HG03060 (cell line): ENCODE results near the gene PSKH1.
"Not testable (repeated sequence)": the region's sequence is repeated elsewhere in the genome, so short reads cannot be mapped to it uniquely, and the experiment has no call there.

Experiments used
- ATAC-seq: cut with Tn5 transposase; IDR thresholded peaks from one replicate; pipeline ENCODE4 v1.9.1; 2021; ENCODE audit warnings: low read depth, moderate number of reproducible peaks; ENCODE audit not compliant: unreplicated experiment

Gene PSKH1

DNA sequence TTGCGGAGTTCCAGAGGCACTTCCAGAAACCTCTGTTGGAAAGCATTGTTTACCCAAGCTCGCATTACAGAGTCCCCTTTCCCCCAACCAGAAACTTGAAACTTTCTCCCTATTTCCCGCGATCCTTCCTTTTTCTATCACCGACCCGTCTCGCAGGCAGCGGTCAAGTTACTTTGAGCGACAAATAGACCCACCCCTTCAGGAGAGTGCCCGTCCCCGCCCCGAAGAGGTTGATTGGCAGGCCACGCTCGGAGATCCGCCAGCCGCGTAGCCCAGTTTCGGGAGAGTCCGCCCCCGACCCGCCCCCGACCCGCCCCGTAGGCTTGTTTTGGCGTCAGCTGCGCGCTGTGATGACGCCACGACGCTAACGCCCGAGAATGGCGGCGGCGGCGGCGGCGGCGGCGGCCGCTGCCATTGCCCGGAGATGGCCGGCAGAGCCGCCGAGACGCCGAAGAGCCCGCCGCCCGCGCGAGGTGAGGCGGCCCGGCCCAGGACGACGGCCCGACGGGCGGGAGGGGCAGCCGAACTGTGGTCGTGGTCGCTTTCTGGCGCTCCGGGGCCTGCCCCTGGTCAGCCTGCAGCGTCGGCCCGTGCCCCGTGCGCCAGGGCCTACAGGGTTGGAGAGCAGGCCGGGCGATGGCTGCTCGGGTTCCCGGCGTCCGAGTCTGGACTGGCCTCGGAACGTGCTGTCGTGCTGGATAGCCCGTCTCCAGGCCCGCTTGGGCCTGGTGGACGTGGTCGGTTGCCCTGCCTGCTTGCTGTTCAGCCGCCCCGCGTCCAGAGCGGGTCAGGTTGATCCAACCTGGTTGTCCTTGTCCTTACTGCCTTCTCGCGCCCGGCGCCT, at the start of gene PSKH1:
PSKH1 (plus strand) TSS at position 356 of the 844 bp plus-strand sequence. CDS start 15,496 bp downstream, outside the sequence.
- peak; percentile 50 for ATAC-seq

DNA sequence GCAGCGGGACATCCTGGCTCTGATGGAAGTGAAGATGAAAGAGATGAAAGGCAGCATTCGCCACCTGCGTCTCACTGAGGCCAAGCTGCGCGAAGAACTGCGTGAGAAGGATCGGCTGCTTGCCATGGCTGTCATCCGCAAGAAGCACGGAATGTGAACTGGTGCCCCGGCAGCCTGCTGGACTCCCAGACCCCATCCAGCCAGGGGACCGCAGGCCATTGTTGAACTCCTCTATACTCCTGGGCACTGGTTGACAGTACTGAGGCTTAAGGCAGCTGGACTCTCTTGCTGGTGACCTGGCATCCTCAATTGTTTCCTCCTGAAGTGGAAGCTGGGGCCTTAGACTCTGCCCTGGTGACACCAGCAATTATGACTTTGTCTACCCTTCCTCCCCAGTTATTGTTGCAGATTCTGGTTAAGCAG, 49.7 kb upstream of the PSKH1 start:
- no peak for ATAC-seq

DNA sequence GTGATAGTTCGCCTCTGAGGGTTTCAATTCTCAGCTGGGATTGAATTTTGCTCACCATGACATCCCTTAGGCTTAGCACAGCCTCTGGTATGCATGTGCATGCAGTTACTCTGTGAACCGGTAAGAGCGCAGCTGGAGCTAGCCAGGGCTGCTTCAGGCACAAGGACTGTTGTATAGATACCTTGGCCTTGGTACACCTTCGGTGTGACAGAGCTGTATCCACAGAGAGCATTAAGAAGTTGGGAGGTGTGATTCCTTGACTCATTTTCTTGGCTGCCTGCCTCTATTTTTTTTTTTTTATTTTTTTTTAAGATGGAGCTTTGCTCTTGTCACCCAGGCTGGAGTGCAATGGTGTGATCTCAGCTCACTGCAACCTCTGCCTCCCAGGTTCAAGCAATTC, 48.6 kb upstream of the PSKH1 start:
- no peak for ATAC-seq

DNA sequence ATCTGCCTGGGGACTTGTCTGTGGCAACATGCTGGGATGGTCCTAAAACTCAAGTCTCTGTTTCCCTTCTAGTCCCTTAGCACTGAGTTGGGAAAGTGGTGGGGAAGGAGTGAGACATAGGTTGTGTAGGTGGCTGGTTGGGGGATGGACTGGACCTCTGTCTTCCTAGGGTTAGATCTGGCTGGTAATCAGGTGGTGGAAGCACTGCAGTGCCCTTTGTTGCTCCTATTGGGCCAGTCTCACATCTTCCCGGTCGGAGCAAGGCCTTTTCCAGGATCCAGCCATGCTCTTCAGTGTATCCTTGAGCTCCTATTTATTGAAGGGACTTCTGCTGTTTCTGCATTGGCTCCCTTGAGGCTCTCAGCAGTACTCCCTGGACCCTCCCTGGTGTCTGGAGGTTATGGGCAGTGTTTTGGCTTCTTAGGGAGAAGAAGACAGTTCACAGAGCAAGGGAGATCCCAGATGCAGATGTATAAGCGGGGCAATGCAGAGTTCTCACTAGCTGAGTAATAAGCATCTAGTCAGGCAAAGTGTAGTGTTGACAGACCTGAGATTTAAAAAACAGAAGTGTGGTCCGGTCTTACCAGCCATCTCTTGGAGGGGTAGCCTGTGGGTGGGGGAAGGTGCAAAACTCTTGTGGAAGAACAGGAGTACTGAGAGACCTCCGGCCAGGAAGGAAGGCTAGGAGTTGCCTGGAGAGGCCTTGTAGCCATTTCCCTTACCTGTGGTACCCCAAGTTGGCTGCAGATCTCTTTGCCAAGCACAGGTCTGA, 47.6 kb upstream of the PSKH1 start:
- no peak for ATAC-seq

DNA sequence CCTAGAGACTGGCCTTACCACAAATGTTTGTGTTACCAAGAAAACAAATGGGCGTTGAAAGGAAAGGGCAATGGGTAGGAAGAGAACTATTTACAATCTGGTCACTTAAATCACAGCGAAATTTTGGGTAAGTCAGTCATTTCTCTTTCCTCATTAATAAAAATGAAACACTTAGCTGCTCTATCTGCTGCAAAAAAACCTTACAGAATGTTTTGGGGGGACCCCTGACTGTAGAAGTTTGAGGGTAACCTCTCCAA, 47.1 kb upstream of the PSKH1 start:
- ATAC-seq: no peak

DNA sequence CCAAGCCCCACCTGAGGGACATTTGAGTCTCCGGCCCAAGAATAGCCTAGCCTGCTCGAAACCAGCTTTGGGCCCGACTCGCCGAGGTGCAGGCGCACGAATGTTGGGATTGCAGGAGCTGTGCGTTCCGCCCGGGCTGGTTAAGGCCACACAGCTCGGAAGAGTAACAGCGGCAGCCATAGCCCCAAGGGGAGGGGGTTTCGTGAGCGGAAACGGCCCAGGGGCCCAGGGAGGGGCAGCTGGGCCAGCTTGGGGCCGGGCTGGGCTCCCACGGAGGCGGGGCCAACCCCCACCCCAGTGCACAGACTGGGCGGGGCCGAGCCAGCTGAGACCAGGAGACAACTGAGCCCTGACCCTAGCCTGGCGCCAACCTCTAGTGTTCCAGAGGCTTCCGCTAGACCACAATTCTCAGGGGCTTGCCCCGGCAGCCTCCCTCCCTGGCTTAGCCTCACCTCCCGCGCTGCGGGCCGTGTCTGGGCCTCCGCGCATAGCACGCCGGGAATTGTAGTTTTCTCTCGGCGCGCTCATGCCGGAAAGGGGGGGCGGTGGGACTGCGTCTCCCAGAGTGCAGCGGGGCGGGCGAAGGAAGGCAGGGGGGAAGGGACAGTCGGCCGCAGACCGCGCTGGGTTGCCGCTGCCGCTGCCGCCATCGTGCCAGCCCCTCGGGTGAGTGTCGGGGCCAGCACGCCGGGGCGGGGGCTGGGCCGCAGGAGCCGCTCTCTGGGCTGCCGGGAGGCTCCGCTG, 46.6 kb upstream of the PSKH1 start, which contains the start of gene NUTF2:
NUTF2 (plus strand) TSS at position 614 of the 744 bp plus-strand sequence. CDS start 18,198 bp downstream, outside the sequence.
- ATAC-seq: peak; percentile 37

DNA sequence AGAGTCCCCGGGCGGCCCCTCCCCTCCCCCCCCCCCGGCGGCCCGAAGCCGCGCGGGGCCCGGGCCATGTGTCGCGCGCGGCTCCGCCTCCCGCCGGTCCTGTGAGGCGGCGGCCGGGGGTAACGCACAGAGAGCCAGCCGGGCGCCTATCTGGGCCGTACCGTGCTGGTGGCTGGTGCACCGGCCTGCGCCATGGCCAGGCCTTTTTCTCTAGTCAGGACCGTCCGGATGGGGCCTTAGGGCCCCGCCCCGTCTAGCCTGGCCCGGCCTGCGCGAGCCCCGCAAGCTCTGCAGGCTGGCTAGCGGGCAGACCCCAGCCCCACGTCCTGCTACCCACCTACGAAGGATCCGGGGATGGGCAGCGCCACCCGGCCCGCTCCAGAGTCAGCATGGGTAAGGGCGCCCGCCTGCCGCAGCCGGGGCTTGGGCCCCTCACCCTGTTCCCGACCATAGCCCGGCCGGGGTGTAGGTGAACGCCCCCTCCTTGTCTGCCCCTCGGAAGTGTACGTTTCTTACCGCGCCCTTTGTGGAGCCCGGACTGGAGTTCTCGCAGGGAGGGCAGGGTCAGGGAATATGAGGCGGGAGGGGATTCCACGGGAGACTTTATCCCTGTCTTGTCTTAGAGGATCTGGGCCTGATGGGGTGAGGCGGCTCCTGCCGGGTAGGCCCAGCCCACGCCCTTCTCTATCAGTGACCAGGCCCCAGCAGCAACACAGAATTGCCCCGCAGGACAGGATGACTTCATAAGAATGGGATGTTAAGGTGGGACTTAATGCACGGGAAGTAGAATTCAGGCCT, 45.8 kb upstream of the PSKH1 start, which contains the start of gene CENPT:
CENPT (minus strand) TSS at position 630 of the 798 bp plus-strand sequence. CDS start 13,834 bp downstream, outside the sequence.
- ATAC-seq: peak; percentile 23

DNA sequence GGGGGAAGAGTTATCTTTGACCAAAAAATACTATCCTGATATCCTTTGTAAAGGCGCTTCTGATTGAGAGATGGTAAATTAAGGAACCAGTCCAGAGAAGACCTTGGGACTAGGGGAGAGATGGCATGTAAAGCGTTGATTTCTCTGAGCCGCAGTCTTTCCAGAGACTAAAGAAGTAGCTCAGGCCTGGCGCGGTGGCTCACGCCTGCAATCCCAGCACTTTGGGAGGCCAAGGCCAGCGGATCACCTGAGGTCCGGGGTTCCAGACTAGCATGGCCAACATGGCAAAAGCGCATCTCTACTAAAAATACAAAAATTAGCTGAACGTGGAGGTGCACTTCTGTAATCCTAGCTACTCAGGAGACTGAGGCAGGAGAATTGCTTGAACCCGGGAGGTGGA, 44.9 kb upstream of the PSKH1 start:
- no peak for ATAC-seq

DNA sequence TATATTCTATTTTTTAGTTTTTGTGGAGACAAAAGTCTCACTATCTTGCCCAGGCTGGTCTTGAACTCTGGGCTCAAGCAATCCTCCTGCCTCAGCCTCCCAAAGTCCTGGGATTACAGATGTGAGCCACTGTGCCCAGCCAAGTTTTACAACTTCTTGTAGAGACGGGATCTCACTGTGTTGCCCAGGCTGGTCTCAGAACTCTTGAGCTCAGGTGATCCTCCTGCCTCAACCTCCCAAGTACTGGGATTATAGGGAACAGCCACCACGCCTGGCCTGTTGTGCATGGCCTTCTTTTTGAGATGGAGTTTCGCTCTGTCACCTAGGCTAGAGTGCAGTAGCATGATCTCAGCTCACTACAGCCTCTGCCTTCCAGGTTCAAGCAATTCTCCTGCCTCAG, 39.4 kb upstream of the PSKH1 start:
- ATAC-seq: no peak

DNA sequence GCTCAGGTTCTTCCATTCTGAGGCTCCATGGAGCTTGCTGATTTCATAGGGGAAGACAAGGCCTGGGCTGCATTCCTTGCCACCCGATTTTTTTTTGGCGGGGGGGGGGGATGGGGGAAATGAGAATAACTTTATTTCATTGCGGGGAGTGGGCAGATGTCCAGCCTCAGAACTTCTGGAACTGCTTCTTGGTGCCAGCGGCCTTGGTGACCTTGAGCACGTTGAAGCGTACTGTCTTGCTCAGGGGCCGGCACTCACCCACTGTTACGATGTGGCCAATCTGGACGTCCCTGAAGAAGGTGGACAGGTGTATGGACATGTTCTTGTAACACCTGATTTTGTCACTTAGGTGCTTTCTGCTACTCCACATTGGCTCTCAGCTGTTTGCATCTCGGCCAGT, 37.3 kb upstream of the PSKH1 start:
- no peak for ATAC-seq

DNA sequence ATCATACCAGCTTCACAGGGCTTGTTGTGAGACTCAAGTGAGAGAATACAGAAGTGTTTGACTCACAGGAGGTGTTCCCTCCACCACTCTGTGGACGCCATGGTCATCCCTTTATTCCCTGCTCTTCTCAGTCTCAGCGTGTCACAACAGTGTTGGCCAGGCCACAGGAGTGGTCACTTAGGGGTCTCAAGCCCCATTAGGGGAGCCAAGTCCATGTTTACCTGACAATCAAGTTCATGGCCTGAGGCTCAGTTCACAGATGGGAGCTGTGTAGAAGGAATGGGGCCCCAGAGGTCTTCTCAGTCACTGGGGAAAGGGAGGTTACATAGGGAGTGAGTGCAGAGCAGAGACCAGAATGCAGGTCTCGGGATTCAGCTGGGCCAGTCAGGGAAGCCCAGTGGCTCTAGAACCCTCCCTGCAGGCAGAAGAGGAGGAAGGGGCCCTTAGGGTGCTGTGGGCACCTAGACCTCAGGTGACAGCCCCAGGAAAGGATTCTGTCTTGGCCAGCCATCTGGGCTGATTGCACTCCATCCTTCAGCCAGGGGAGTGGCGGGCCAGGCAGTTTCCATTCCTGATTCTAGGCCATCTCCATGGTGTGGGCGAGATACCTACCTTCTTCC, 36.0 kb upstream of the PSKH1 start:
- ATAC-seq: no peak

DNA sequence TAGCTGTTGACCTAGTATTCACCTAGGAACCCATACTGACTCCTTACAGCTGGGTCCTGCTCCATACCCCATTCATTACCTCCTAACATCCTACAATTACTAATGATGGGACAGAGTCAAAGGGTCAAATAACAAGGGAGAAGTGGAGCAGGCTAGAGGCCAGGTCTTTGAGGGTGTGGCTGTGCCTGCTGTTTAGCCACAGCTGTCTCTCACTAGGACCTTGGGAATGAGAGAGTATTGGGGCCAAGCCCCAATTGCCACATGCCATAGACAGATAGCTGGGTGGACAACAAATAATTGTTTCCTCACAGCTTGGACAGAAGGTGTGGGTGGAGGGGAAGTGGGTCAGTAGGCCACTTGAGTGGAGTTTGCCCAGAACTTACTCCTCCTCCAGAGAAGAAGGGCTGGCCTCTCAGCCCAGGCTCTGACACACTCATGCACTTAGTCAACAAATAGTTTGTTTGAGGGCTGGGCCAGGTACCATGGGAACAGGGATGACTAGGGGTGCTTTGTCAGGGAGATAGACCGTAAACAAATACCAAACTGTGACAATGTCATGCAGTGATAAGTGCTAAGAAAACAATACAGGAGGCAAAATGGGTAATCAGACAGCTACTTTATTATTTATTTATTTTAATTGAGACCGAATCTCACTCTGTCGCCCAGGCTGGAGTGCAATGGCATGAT, 35.4 kb upstream of the PSKH1 start:
- ATAC-seq: no peak

DNA sequence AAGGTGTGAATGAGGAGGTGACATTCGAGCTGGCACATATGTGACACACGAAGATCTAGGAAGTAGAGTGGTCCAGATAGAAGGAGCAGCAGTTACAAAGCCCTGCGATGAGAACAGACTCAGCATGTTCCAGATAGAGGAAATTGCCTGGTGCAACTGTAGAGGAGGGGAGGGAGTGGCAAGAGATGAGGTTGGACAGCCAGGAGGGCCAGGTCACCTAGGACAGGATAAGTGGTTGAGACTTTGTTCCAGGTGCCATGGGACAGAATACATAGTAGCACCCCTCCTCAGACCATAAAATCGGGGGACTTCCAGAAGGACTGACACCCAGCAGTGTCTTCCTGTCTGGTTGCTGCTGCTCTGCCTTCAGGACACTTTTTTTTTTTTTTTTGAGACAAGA, 34.6 kb upstream of the PSKH1 start:
- no peak for ATAC-seq

DNA sequence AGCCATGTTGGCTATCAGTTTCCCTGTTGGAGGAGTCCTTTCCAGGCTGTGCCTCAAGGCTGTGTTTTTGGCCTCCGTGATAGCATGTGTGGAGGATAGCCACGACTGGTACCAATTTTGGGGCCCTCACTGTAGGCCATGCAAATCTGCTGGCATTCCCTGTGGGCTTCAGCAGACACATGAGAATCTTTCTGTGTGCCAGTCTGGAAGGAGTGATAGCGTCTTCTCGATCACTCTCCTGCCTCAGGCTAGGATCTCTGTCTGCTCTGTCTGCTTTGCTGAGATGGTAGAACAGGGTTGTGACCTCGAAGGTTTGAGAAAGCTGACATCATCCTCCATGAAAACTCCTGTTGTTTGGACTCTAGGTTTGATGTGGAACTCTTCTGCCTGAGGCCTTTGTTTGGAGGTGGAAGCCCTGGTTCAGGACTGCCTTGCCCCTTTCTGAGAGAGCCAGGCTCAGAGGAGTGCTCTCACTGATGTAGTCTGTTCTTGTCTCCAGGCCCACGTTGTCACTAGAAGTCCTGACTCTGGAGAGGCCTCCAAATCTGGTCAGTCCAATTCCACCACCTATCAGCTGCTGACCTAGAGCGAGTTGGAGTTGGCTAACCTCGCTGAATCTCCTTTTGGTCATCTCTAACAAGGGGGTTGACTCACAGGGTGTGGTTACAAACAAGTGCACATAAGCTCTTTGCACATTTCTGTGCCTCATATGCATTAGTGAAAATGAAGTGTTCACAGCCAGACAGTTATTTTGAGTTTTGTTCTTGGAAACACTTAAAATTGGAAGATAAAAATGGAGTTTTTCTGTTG, 32.3 kb upstream of the PSKH1 start:
- no peak for ATAC-seq

DNA sequence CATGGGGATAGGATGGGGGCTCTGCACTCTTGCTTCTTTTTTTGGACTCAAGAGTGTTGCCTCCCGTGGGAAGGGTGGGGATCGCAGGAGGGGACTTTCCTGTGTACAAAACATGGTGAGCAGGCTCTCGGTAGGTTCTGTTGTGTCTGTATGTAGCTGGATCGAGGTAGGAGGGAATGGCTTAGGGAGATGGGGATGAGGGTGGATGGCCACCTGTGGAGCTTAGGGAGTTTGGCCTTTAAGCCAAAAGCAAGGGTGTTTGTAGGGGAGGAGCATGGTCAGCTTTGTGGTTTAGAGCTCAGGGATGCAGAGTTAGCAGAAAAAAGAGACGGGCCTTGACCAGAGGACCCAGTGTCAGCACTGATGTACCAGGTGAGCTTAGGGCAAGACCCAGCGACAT, 31.2 kb upstream of the PSKH1 start:
- no peak for ATAC-seq

DNA sequence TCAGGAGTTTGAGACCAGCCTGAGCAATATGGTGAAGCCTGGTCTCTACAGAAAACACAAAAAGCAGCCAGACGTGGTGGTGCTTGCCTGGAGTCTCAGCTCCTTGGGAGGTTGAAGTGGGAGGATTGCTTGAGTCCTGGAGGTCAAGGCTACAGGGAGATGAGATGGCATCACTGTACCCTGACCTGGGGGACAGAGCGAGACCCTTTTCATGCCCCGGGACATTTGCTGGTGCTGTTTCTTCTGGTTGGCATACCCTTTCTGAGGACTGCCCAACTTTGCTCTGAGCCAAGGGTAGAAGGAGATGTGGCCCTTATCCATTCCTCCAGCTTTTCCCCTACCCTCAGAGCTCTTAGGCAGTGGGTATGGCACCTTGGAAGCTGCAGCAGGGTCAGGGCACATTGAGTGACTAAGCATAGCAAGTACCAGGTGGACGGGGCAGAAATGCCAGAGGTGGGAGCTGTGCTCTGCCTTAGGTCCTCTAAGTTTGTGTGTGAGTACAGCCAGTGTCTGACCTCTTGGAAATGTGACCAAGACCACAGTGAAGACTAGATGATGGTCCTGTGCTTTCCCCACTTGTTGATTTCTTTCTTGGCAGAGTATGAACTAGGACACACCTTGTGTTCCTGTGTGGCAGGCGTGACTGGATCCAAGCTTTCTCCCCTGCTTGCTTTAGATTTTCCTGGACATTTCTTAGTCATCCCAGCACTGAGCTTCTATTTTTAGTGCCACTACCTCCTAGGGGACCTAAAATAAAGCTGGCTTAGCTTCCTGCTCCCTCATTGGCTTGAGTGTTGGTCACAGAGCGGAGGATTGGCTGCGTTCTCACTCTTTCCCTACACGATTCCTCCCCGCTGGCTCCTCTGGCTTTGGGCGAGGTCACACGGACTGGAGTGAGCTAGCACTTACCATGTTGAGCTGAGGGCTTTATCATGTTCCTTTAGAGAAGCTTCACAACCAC, 30.2 kb upstream of the PSKH1 start:
- ATAC-seq: no peak

DNA sequence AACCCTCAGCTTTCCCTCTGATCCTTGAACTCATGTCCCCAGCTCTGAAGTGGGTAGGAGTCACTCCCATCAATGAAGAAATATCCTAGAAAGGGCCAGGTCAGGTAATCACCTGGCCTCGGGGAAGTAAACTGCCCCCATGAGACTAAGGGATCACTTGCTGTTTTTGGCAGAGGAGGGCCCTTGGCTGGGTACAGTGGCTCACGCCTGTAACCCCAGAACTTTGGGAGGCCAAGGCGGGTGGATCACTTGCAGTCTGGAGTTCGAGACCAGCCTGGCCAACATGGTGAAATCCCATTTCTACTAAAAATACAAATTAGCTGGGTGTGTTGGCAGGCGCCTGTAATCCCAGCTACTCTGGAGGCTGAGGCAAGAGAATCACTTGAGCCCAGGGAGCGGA, 29.0 kb upstream of the PSKH1 start:
- ATAC-seq: not testable (repeated sequence)
